GM12878 (cell line): ENCODE measurements around the gene CYB5D1. TPM values are rescaled to one million over a fixed set of nuclear protein-coding genes. Genes with fewer than 3 reads are reported as not detected.

ENCODE experiments used
- CREB1 ChIP-seq: IDR thresholded peaks from 2 replicates; pipeline ENCODE4 v1.6.1; 2012; ENCODE audit warnings: low read depth, mild to moderate bottlenecking, inconsistent platforms
- EP300 ChIP-seq, 2 experiments: fragments of 150-350 bp in 1 of 2; IDR thresholded peaks; 2 replicates each; pipeline ENCODE4 v1.6.1; 2011 to 2012; ENCODE audit warnings: low read depth in 2 of 2, low read length in 2 of 2, borderline replicate concordance in 1 of 2, improper control_type of control experiment in 1 of 2, inconsistent platforms in 1 of 2; ENCODE audit not compliant: control insufficient read depth in 1 of 2
- ETV6 ChIP-seq, 2 experiments: fragments of 450-650 bp in 1 of 2; IDR thresholded peaks in 1 of 2; conservative IDR thresholded peaks in 1 of 2; 2 replicates each; pipeline ENCODE4 v1.6.1; 2014; ENCODE audit warnings: antibody characterized with exemption in 1 of 2, borderline replicate concordance in 1 of 2, low read depth in 1 of 2, mild to moderate bottlenecking in 1 of 2, moderate library complexity in 1 of 2
- FOXK2 ChIP-seq: fragments of 450-650 bp; IDR thresholded peaks from 2 replicates; pipeline ENCODE4 v1.6.1; 2017; ENCODE audit warnings: mild to moderate bottlenecking, moderate library complexity
- IKZF2 ChIP-seq, 2 experiments: fragments of 450-650 bp; IDR thresholded peaks; 2 replicates each; pipeline ENCODE4 v1.6.1; 2017; ENCODE audit warnings: mild to moderate bottlenecking in 2 of 2, moderate library complexity in 2 of 2
- MTA3 ChIP-seq: IDR thresholded peaks from 2 replicates; pipeline ENCODE4 v1.6.1; 2012; ENCODE audit warnings: low read length, inconsistent platforms, borderline replicate concordance
- MXI1 ChIP-seq: fragments of 150-350 bp; IDR thresholded peaks from 2 replicates; pipeline ENCODE4 v1.6.1; 2011; ENCODE audit warnings: low read depth, mild to moderate bottlenecking, inconsistent platforms, low read length, improper control_type of control experiment
- NFIC ChIP-seq: IDR thresholded peaks from 2 replicates; pipeline ENCODE4 v1.6.1; 2012; ENCODE audit warnings: low read depth, mild to moderate bottlenecking, inconsistent platforms, low read length, moderate library complexity
- PML ChIP-seq: IDR thresholded peaks from 2 replicates; pipeline ENCODE4 v1.6.1; 2012; ENCODE audit warnings: low read length, inconsistent platforms
- POLR2AphosphoS2 ChIP-seq: IDR thresholded peaks from 2 replicates; pipeline ENCODE4 v1.6.1; 2011; ENCODE audit warnings: low read depth, mild to moderate bottlenecking, low read length, improper control_type of control experiment, moderate library complexity
- RAD51 ChIP-seq: fragments of 450-650 bp; IDR thresholded peaks from 2 replicates; pipeline ENCODE4 v1.6.1; 2016; ENCODE audit warnings: moderate library complexity, mild to moderate bottlenecking, inconsistent platforms
- SRF ChIP-seq, 2 experiments: IDR thresholded peaks; 2 replicates each; pipeline ENCODE4 v1.6.1; 2011; ENCODE audit warnings: low read depth in 2 of 2, low read length in 2 of 2, mild to moderate bottlenecking in 1 of 2, moderate library complexity in 1 of 2
- TBL1XR1 ChIP-seq: IDR thresholded peaks from 2 replicates; pipeline ENCODE4 v1.6.1; 2012; ENCODE audit warnings: low read depth, low read length, improper control_type of control experiment
- polyA plus RNA-seq, 11 experiments: library from polyadenylated mRNA; depleted of rRNA in 4 of 11; unstranded in 6 of 11; stranded (reverse) in 5 of 11; fragments of >200 nt; fragmentation: Nextera tagmentation in 4 of 11; fragmentation: Illumina TruSeq in 1 of 11; extraction: Ambion mirVana in 4 of 11; extraction: Trizol in 1 of 11; gene quantifications; 1 replicate in 1 of 11; 2 replicates in 10 of 11; pipeline versions ENCODE4 v1.2.1 to v1.2.3, GENCODE V29; 2011 to 2016; ENCODE audit warnings: inconsistent platforms in 2 of 11, missing spikeins in 2 of 11, low read depth in 1 of 11
- total RNA-seq, 4 experiments: library from RNA; depleted of rRNA in 3 of 4; stranded (reverse); fragments of >200 nt in 3 of 4; fragmentation: Illumina TruSeq in 1 of 4; extraction: Trizol in 1 of 4; gene quantifications; 2 replicates each; pipeline versions ENCODE4 v1.2.1 to v1.2.3, GENCODE V29; 2013 to 2021
- TF ChIP-seq, protein P1 (sequence below): fragments of 450-650 bp; conservative IDR thresholded peaks from 2 replicates; pipeline ENCODE4 v1.6.1; 2017; ENCODE audit warnings: mild to moderate bottlenecking, moderate library complexity
- TF ChIP-seq, protein P2 (sequence below): fragments of 450-650 bp; IDR thresholded peaks from 2 replicates; pipeline ENCODE4 v1.6.1; 2017; ENCODE audit warnings: mild to moderate bottlenecking, low read depth, inconsistent platforms; ENCODE audit not compliant: poor library complexity, severe bottlenecking
- TF ChIP-seq, protein P3 (sequence below): fragments of 450-650 bp; IDR thresholded peaks from 2 replicates; pipeline ENCODE4 v1.6.1; 2017; ENCODE audit warnings: mild to moderate bottlenecking
- TF ChIP-seq, protein P4 (sequence below): IDR thresholded peaks from 2 replicates; pipeline ENCODE4 v1.6.1; 2012; ENCODE audit warnings: improper control_type of control experiment, low read depth, low read length; ENCODE audit not compliant: insufficient replicate concordance

CYB5D1 gene
- total and polyA plus RNA-seq, 10 of the 15 experiments (the other 5 are each of a cell fraction or from before 2014, with no cell fraction given) = 1.6 to 8.7 (median 6.4) TPM

DNA sequence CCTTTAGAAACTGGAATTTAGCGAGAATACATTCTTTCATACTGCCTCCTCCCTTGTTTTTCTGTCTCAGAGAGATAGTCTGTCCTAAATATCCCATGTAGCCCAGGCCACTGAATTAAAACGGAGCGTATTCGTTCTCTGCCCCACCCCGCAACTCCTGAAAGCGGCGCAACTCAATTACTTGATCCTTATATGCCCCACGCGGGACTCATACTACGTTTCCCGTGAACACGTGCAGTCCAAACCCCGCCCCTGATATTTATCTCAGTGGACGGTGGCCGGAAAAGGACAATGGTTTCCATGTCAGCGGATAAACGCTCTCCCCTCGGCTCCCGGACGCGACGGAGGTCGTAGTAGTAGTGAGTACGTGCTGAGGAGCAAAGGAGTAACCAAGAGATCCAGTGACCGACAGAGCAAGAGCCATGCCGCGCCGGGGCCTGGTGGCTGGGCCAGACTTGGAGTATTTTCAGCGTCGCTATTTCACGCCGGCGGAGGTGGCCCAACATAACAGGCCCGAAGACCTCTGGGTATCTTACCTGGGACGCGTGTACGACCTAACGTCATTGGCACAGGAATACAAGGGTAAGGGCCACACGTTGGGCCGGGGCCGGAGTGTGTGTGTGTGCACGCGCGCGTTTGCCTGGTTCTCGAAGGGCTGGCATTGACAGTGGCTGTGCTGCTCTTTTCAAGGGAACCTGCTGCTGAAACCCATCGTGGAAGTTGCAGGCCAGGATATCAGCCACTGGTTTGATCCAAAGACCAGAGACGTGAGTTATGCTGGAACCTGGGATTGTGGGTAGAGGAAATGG is at the start of gene CYB5D1 (continued):
- TF ChIP-seq, protein P1, sequence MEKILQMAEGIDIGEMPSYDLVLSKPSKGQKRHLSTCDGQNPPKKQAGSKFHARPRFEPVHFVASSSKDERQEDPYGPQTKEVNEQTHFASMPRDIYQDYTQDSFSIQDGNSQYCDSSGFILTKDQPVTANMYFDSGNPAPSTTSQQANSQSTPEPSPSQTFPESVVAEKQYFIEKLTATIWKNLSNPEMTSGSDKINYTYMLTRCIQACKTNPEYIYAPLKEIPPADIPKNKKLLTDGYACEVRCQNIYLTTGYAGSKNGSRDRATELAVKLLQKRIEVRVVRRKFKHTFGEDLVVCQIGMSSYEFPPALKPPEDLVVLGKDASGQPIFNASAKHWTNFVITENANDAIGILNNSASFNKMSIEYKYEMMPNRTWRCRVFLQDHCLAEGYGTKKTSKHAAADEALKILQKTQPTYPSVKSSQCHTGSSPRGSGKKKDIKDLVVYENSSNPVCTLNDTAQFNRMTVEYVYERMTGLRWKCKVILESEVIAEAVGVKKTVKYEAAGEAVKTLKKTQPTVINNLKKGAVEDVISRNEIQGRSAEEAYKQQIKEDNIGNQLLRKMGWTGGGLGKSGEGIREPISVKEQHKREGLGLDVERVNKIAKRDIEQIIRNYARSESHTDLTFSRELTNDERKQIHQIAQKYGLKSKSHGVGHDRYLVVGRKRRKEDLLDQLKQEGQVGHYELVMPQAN = peak; percentile 97
- TF ChIP-seq SRF (IDR thresholded peaks at IDR 0.05; ENCODE audit: low read depth in 2 of 2, low read length in 2 of 2) (peak in 1 of 2 experiments; percentile 15; a peak in 1 of 4 replicates), RAD51 (peak; percentile 88), IKZF2 (IDR thresholded peaks at IDR 0.05) (no peak), CREB1 (0 out of 2 replicates have a peak, but pooled peaks have one; percentile 35), NFIC (0 out of 2 replicates have a peak, but pooled peaks have one; percentile 1), EP300 (IDR thresholded peaks at IDR 0.05; ENCODE audit: borderline replicate concordance in 1 of 2, control insufficient read depth in 1 of 2, low read depth in 2 of 2, low read length in 2 of 2) (peak in 1 of 2 experiments; percentile 43; a peak in 1 of 4 replicates), TBL1XR1 (peak; percentile 71), MTA3 (no peak), MXI1 (peak; percentile 84), ETV6 (conservative IDR thresholded peaks at IDR 0.05 in 1 of 2, IDR thresholded peaks at IDR 0.05 in 1 of 2; ENCODE audit: borderline replicate concordance in 1 of 2, low read depth in 1 of 2) (no peak), FOXK2 (peak; percentile 78), PML (peak; percentile 73; the same call in 1 of the 2 replicates), POLR2AphosphoS2 (peak; percentile 69)
- TF ChIP-seq, protein P2, sequence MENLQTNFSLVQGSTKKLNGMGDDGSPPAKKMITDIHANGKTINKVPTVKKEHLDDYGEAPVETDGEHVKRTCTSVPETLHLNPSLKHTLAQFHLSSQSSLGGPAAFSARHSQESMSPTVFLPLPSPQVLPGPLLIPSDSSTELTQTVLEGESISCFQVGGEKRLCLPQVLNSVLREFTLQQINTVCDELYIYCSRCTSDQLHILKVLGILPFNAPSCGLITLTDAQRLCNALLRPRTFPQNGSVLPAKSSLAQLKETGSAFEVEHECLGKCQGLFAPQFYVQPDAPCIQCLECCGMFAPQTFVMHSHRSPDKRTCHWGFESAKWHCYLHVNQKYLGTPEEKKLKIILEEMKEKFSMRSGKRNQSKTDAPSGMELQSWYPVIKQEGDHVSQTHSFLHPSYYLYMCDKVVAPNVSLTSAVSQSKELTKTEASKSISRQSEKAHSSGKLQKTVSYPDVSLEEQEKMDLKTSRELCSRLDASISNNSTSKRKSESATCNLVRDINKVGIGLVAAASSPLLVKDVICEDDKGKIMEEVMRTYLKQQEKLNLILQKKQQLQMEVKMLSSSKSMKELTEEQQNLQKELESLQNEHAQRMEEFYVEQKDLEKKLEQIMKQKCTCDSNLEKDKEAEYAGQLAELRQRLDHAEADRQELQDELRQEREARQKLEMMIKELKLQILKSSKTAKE = peak; percentile 69
- TF ChIP-seq, protein P3, sequence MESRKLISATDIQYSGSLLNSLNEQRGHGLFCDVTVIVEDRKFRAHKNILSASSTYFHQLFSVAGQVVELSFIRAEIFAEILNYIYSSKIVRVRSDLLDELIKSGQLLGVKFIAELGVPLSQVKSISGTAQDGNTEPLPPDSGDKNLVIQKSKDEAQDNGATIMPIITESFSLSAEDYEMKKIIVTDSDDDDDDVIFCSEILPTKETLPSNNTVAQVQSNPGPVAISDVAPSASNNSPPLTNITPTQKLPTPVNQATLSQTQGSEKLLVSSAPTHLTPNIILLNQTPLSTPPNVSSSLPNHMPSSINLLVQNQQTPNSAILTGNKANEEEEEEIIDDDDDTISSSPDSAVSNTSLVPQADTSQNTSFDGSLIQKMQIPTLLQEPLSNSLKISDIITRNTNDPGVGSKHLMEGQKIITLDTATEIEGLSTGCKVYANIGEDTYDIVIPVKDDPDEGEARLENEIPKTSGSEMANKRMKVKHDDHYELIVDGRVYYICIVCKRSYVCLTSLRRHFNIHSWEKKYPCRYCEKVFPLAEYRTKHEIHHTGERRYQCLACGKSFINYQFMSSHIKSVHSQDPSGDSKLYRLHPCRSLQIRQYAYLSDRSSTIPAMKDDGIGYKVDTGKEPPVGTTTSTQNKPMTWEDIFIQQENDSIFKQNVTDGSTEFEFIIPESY = no peak
- TF ChIP-seq, protein P4, sequence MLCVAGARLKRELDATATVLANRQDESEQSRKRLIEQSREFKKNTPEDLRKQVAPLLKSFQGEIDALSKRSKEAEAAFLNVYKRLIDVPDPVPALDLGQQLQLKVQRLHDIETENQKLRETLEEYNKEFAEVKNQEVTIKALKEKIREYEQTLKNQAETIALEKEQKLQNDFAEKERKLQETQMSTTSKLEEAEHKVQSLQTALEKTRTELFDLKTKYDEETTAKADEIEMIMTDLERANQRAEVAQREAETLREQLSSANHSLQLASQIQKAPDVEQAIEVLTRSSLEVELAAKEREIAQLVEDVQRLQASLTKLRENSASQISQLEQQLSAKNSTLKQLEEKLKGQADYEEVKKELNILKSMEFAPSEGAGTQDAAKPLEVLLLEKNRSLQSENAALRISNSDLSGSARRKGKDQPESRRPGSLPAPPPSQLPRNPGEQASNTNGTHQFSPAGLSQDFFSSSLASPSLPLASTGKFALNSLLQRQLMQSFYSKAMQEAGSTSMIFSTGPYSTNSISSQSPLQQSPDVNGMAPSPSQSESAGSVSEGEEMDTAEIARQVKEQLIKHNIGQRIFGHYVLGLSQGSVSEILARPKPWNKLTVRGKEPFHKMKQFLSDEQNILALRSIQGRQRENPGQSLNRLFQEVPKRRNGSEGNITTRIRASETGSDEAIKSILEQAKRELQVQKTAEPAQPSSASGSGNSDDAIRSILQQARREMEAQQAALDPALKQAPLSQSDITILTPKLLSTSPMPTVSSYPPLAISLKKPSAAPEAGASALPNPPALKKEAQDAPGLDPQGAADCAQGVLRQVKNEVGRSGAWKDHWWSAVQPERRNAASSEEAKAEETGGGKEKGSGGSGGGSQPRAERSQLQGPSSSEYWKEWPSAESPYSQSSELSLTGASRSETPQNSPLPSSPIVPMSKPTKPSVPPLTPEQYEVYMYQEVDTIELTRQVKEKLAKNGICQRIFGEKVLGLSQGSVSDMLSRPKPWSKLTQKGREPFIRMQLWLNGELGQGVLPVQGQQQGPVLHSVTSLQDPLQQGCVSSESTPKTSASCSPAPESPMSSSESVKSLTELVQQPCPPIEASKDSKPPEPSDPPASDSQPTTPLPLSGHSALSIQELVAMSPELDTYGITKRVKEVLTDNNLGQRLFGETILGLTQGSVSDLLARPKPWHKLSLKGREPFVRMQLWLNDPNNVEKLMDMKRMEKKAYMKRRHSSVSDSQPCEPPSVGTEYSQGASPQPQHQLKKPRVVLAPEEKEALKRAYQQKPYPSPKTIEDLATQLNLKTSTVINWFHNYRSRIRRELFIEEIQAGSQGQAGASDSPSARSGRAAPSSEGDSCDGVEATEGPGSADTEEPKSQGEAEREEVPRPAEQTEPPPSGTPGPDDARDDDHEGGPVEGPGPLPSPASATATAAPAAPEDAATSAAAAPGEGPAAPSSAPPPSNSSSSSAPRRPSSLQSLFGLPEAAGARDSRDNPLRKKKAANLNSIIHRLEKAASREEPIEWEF = no peak
